A549 (cell line): ENCODE measurements around the gene COPS9. TPM values are rescaled to one million over a fixed set of nuclear protein-coding genes. Genes with fewer than 3 reads are reported as not detected.

Experiments used
- ATAC-seq, 2 experiments: fragments of 200-7000 bp in 1 of 2; fragments of >200 bp in 1 of 2; cut with Nextera tagmentation in 1 of 2; cut with Tn5 transposase in 1 of 2; 3 replicates each; pipeline versions ENCODE4 v1.8.0 to v1.9.1; 2018 to 2020; ENCODE audit warnings: mild to moderate bottlenecking in 1 of 2, moderate library complexity in 1 of 2
- CTCF ChIA-PET: fragments of 300-600 bp; sonication (Branson Sonifier 250); formaldehyde crosslinking; extraction: SDS; loops from one replicate; lab custom pipeline; 2021; ENCODE audit warnings: antibody characterized with exemption, inconsistent platforms; lab: Yijun Ruan, JAX
- POLR2A ChIA-PET: fragments of 350-600 bp; formaldehyde crosslinking; extraction: SDS; loops from one replicate; lab custom pipeline; 2021; ENCODE audit warnings: antibody characterized with exemption, inconsistent platforms; lab: Yijun Ruan, JAX
- DNase-seq, 2 experiments: peaks; one replicate each; pipeline versions ENCODE4 v3.0.0 to v3.0.0-alpha.2; 2011 to 2016; ENCODE audit warnings: low read depth in 1 of 2, low spot score in 1 of 2
- FAIRE-seq: peaks from 2 replicates; lab custom pipeline; 2011; peaks lifted over from hg19 to GRCh38; lab: Jason Lieb, UNC
- H3K27ac ChIP-seq, 2 experiments: fragments of >200 bp; sonication (Bioruptor Twin); formaldehyde crosslinking; 3 replicates each; pipeline ENCODE4 v1.5.1; 2016 to 2017
- H3K4me1 ChIP-seq: fragments of >200 bp; sonication (Bioruptor Twin); formaldehyde crosslinking; 3 replicates; pipeline ENCODE4 v1.6.1; 2016
- H3K4me2 ChIP-seq: fragments of >200 bp; sonication (Bioruptor Twin); formaldehyde crosslinking; 3 replicates; pipeline ENCODE4 v1.6.1; 2016
- H3K4me3 ChIP-seq: fragments of >200 bp; sonication (Bioruptor Twin); formaldehyde crosslinking; 3 replicates; pipeline ENCODE4 v1.5.1; 2016
- H3K9me3 ChIP-seq: fragments of >200 bp; sonication (Bioruptor Twin); formaldehyde crosslinking; 3 replicates; pipeline ENCODE4 v1.6.1; 2016
- CHD4 ChIP-seq: fragments of 200-600 bp; sonication (generic); IDR thresholded peaks from 2 replicates; pipeline ENCODE4 v1.6.1; 2016; ENCODE audit warnings: antibody characterized with exemption, mild to moderate bottlenecking, borderline replicate concordance
- EHMT2 ChIP-seq: fragments of 200-600 bp; sonication (generic); IDR thresholded peaks from 2 replicates; pipeline ENCODE4 v1.6.1; 2016; ENCODE audit warnings: antibody characterized with exemption, low read depth, mild to moderate bottlenecking, moderate library complexity
- ELK1 ChIP-seq: fragments of 150-350 bp; IDR thresholded peaks from 2 replicates; pipeline ENCODE4 v1.6.1; 2014; ENCODE audit warnings: low read depth, mild to moderate bottlenecking, low read length
- ESRRA ChIP-seq: fragments of 150-350 bp; IDR thresholded peaks from 2 replicates; pipeline ENCODE4 v1.6.1; 2014; ENCODE audit warnings: mild to moderate bottlenecking, low read length, borderline replicate concordance
- FOXS1 ChIP-seq: fragments of 250-450 bp; sonication (Bioruptor Pico); IDR thresholded peaks from 2 replicates; pipeline ENCODE4 v1.5.0; 2020; ENCODE audit warnings: mild to moderate bottlenecking, moderate library complexity
- JUN ChIP-seq, 2 experiments: fragments of >200 bp; sonication (Bioruptor Twin); formaldehyde crosslinking; IDR thresholded peaks; 2 replicates in 1 of 2; 3 replicates in 1 of 2; pipeline ENCODE4 v1.6.1; 2016 to 2017
- MAFK ChIP-seq: fragments of 450-650 bp; IDR thresholded peaks from 2 replicates; pipeline ENCODE4 v1.6.1; 2014; ENCODE audit not compliant: partially characterized antibody
- MYC ChIP-seq: IDR thresholded peaks from 2 replicates; pipeline ENCODE4 v1.6.1; 2012; ENCODE audit warnings: mild to moderate bottlenecking, inconsistent platforms, low read length, improper control_type of control experiment, borderline replicate concordance
- PBX3 ChIP-seq: IDR thresholded peaks from 2 replicates; pipeline ENCODE4 v1.6.1; 2012
- POLR2AphosphoS2 ChIP-seq: conservative IDR thresholded peaks from 2 replicates; pipeline ENCODE4 v1.6.1; 2012; ENCODE audit warnings: low read length, improper control_type of control experiment, inconsistent platforms
- RARB ChIP-seq: fragments of 250-450 bp; sonication (Bioruptor Pico); IDR thresholded peaks from 2 replicates; pipeline ENCODE4 v1.8.0; 2021; ENCODE audit warnings: mild to moderate bottlenecking, moderate library complexity
- RCOR1 ChIP-seq: fragments of 150-350 bp; IDR thresholded peaks from 2 replicates; pipeline ENCODE4 v1.6.1; 2014; ENCODE audit warnings: antibody characterized with exemption, low read length, low read depth
- REST ChIP-seq: fragments of 200-600 bp; sonication (generic); IDR thresholded peaks from 2 replicates; pipeline ENCODE4 v1.6.1; 2016; ENCODE audit warnings: antibody characterized with exemption, mild to moderate bottlenecking, moderate library complexity
- USF2 ChIP-seq: fragments of 450-650 bp; IDR thresholded peaks from 2 replicates; pipeline ENCODE4 v1.6.1; 2014; ENCODE audit warnings: antibody characterized with exemption
- WGBS: methylation state at CpG from one replicate; pipeline ENCODE4 v1.1.6; 2017; ENCODE audit errors: missing lambda C conversion rate; 5-methylcytosine and 5-hydroxymethylcytosine counted together
- polyA plus RNA-seq, 4 experiments: library from polyadenylated mRNA; depleted of rRNA in 3 of 4; stranded (reverse); fragments of >200 nt; fragmentation: RNase III in 1 of 4; extraction: RNeasy Plus Mini Kit Qiagen cat#74134 plus additional on column Dnase treatment in 1 of 4; gene quantifications; 2 replicates in 3 of 4; 3 replicates in 1 of 4; pipeline ENCODE4 v1.2.3, GENCODE V29; 2011 to 2017

The COPS9 gene
- polyA plus RNA-seq, 2 of the 4 experiments (the other 2 are of a cell fraction), result 321 to 356 TPM

GRCh38 chr2:240106765-240107476, 29.2 kb downstream of the COPS9 start:
- ATAC-seq (peak in 1 of 2 experiments; percentile 28; a peak in 3 of 6 replicates), DNase-seq (no peak), FAIRE-seq (no peak)
- CTCF ChIA-PET, result interaction anchor here (0.9 to 1.3 kb wide), 3 partner anchors 13 to 46 kb away, joined by 3 to 4 read pairs (median 4); no protein-coding TSS in a partner anchor
- POLR2A ChIA-PET, result no interaction called here
- Histone ChIP-seq H3K4me1 (no peaks in the 10 kb centered on the region), H3K27ac (no peak overlapping the region), H3K4me3 (no peak overlapping the region), H3K9me3 (no peaks in the 10 kb centered on the region), H3K4me2 (no peak overlapping the region)
- 23% methylated on average over 15 of the region's 17 CpGs for WGBS
- no peak for TF ChIP-seq EHMT2
- no peak for TF ChIP-seq POLR2AphosphoS2
- TF ChIP-seq FOXS1 (CRISPR knock-in tag), result no peak
- TF ChIP-seq MYC, result no peak
- no peak for TF ChIP-seq ESRRA

- ChIA-PET CTCF (interaction anchor here (0.9 to 1.3 kb wide), 3 partner anchors 12 to 45 kb away, joined by 3 to 4 read pairs (median 4); no protein-coding TSS in a partner anchor), POLR2A (no interaction called here)
Measured at GRCh38 chr2:240105982-240106381, 30.1 kb downstream of the COPS9 start.

More at GRCh38 chr2:240105982-240106381, 30.1 kb downstream of the COPS9 start:
- TF ChIP-seq USF2 (no peak), MAFK (no peak), PBX3 (no peak), RARB (CRISPR knock-in tag) (no peak), POLR2AphosphoS2 (no peak), ELK1 (no peak), REST (no peak), JUN (IDR thresholded peaks at IDR 0.05) (no peak), CHD4 (no peak), RCOR1 (no peak)
- TF ChIP-seq, all 56 proteins: peak for 0
- no peaks in the 10 kb centered on the region for H3K4me1 ChIP-seq
- H3K4me2 ChIP-seq, result no peak overlapping the region
- FAIRE-seq, result no peak
- H3K9me3 ChIP-seq, result no peaks in the 10 kb centered on the region
- no peak for ATAC-seq
- H3K4me3 ChIP-seq, result no peak overlapping the region
- 22% methylated on average over 9 of the region's 11 CpGs for WGBS
- H3K27ac ChIP-seq, result no peak overlapping the region
- DNase-seq, result no peak
